ENCODE data around the gene PRKCI. TPM values are rescaled to one million over a fixed set of nuclear protein-coding genes. Genes with fewer than 3 reads are reported as not detected.
"Not testable (repeated sequence)": the region's sequence is repeated elsewhere in the genome, so short reads cannot be mapped to it uniquely, and the experiment has no call there.

The PRKCI gene
- total RNA-seq, 2 donors from 2014 or later: 34.4 to 48.2 TPM

DNA sequence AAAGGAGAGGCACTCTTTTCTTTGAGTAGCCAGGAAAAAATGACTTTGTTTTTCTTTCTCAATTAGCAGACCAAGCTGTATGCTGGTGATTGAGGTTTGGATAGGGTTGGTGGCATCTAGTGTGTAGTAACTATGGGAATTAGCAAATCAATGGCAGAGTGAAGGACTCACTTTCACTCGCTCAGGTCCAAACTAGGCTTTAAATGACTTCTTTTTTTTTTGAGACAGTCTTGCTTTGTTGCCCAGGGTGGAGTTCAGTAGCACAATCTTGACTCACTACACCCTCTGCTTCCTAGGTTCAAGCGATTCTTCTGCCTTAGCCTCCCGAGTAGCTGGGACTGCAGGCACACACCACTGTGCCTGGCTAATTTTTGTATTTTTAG, 35.9 kb downstream of the PRKCI start:
- Histone ChIP-seq H3K9me3 (no peaks in the 10 kb centered on the region), H3K27ac (no peak overlapping the region), H3K9ac (ENCODE audit: low read depth in 2 of 2, low read length in 2 of 2) (no peak overlapping the region), H3K4me1 (no peaks in the 10 kb centered on the region), H3K27me3 (no peaks in the 10 kb centered on the region), H3K36me3 (no peaks in the 10 kb centered on the region), H3K4me3 (no peak overlapping the region)
- DNase-seq: no peak
- intact Hi-C loops (cut with DNase I): no loop called here
- TF ChIP-seq CTCF (IDR thresholded peaks at IDR 0.05): no peak

GRCh38 chr3:170259907-170260306, 37.7 kb downstream of the PRKCI start:
- Histone ChIP-seq H3K4me3 (no peak overlapping the region), H3K9ac (ENCODE audit: low read depth in 2 of 2, low read length in 2 of 2) (no peak overlapping the region), H3K27me3 (no peaks in the 10 kb centered on the region), H3K4me1 (no peaks in the 10 kb centered on the region), H3K27ac (no peak overlapping the region), H3K9me3 (no peaks in the 10 kb centered on the region), H3K36me3 (no peaks in the 10 kb centered on the region)
- TF ChIP-seq CTCF (IDR thresholded peaks at IDR 0.05): no peak
- intact Hi-C loops (cut with DNase I): no loop called here
- no peak for DNase-seq

DNA sequence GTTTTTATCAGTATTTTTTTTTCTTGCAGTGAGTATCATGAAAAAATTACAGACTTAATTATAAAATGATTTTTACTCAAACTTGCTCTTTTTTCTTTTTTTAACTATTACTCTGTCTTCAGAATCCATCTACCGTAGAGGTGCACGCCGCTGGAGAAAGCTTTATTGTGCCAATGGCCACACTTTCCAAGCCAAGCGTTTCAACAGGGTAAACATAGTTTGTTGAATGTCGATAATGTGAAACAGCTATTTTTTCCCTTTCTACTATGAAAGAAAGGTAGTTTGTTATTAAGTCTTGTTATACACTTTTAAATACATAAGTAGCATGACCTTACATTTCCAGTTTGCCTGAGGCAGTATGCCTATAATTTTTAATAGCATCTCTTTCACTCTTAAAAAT, 45.6 kb downstream of the PRKCI start:
- Histone ChIP-seq H3K36me3 (no peaks in the 10 kb centered on the region), H3K9ac (ENCODE audit: low read depth in 2 of 2, low read length in 2 of 2) (no peak overlapping the region), H3K27ac (no peak overlapping the region), H3K27me3 (no peaks in the 10 kb centered on the region), H3K4me3 (no peak overlapping the region), H3K4me1 (no peaks in the 10 kb centered on the region), H3K9me3 (no peaks in the 10 kb centered on the region)
- intact Hi-C loops (cut with DNase I): no loop called here
- no peak for TF ChIP-seq CTCF (IDR thresholded peaks at IDR 0.05)
- no peak for DNase-seq

GRCh38 chr3:170269673-170270254, 47.5 kb downstream of the PRKCI start:
- H3K4me3 ChIP-seq; intact Hi-C loops (cut with DNase I); H3K27me3 ChIP-seq; H3K9me3 ChIP-seq; DNase-seq; H3K4me1 ChIP-seq; H3K36me3 ChIP-seq: not testable (repeated sequence)
- peak overlapping the region in 1 of 2 donors; percentile 51 for H3K9ac ChIP-seq (ENCODE audit: low read depth in 2 of 2, low read length in 2 of 2)
- H3K27ac ChIP-seq: peak overlapping the region; percentile 48

DNA sequence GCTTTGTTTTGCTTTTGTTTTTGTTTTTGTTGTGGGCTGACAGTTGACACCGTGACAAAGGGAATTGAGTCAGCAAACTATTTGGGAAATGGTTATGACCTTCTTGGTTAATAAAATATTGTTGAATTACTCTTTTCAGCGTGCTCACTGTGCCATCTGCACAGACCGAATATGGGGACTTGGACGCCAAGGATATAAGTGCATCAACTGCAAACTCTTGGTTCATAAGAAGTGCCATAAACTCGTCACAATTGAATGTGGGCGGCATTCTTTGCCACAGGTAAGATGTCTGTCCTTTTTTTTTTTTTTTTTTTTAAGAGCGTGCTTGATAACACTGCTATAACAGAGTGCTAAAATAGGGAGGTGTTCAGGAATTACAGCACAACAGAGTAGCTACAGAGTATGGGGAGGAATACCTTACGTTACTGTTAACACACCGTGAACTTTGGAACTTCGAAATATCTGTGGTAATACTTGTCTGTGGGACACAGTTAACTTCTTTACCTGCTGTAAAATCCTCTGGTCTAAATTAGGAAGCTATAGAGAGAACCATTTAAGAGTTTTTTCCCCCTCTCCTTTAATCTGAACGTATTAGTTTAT, 48.2 kb downstream of the PRKCI start:
- intact Hi-C loops (cut with DNase I): no loop called here
- peak overlapping the region; percentile 48 for H3K27ac ChIP-seq
- H3K4me1 ChIP-seq: no peaks in the 10 kb centered on the region
- TF ChIP-seq CTCF (IDR thresholded peaks at IDR 0.05): no peak
- H3K9ac ChIP-seq (ENCODE audit: low read depth in 2 of 2, low read length in 2 of 2): peak overlapping the region in 1 of 2 donors; percentile 51
- H3K9me3 ChIP-seq: no peaks in the 10 kb centered on the region
- H3K36me3 ChIP-seq: no peaks in the 10 kb centered on the region
- peak; percentile 30 for DNase-seq
- no peak overlapping the region for H3K4me3 ChIP-seq
- H3K27me3 ChIP-seq: no peaks in the 10 kb centered on the region

DNA sequence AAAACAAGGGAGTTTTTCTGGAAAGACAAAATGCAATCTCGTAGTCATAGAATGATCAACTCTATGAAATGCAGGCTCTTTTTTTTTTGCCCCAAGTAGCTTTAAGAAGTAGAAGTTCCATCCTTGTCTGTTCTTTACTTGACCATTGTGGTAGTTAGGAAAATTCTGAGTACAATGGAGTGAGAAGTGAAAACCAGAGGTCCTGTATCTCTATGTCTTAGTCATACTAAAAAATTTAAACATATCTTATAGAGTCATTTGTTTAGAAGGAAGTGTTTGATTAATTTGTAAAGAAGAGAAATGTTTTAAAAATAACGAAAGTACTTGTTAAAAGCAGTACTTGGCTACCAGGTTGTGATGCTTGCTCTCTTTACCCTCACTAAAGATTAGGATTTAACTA, 52.4 kb downstream of the PRKCI start:
- H3K9me3 ChIP-seq: no peaks in the 10 kb centered on the region
- no peak overlapping the region for H3K27ac ChIP-seq
- H3K27me3 ChIP-seq: no peaks in the 10 kb centered on the region
- intact Hi-C loops (cut with DNase I): no loop called here
- DNase-seq: no peak
- H3K4me3 ChIP-seq: no peak overlapping the region
- no peak for TF ChIP-seq CTCF (IDR thresholded peaks at IDR 0.05)
- H3K4me1 ChIP-seq: peaks cover 5% of the 10 kb centered on the region
- no peaks in the 10 kb centered on the region for H3K36me3 ChIP-seq
- no peak overlapping the region for H3K9ac ChIP-seq (ENCODE audit: low read depth in 2 of 2, low read length in 2 of 2)
